Stimulated activated CD4-positive, alpha-beta T cell treated with anti-CD3 and anti-CD28 coated beads, Interleukin-1b, Interleukin-23, amount 100 ng/mL, for 24 hours (primary cell): ENCODE measurements around the gene ERI3.

ENCODE experiments used
- DNase-seq, 4 experiments: peaks; one replicate each; pipeline ENCODE4 v3.0.0-alpha.2; 2020; ENCODE audit warnings: low read depth in 4 of 4, low spot score in 1 of 4

Gene ERI3

DNA sequence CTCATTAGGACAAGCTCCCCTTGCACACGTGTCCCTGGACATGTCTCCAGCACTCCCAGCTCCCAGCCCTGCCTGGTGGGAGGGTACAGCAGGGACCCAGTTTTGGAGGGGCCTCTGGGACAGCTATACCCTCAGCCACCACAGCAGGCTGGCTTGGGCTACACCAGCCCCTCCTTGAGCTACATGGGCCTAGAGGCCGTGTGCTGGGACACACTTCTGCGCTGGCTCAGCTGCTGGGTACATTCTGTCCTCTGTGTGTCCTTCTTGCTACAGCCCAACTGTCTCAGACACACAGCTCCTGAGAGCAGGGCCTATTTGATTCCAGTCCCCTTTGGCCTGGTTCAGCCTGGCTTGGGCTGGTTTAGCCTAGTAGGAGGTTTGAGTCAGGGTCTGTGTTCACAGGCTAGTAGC, 115.1 kb downstream of the ERI3 start:
- no peak for DNase-seq

- DNase-seq = no peak
These were observed 115.6 kb downstream of the ERI3 start for GRCh38 chr1:44239331-44239960.

- DNase-seq = no peak
These were observed 116.4 kb downstream of the ERI3 start for GRCh38 chr1:44238660-44239059.

DNA sequence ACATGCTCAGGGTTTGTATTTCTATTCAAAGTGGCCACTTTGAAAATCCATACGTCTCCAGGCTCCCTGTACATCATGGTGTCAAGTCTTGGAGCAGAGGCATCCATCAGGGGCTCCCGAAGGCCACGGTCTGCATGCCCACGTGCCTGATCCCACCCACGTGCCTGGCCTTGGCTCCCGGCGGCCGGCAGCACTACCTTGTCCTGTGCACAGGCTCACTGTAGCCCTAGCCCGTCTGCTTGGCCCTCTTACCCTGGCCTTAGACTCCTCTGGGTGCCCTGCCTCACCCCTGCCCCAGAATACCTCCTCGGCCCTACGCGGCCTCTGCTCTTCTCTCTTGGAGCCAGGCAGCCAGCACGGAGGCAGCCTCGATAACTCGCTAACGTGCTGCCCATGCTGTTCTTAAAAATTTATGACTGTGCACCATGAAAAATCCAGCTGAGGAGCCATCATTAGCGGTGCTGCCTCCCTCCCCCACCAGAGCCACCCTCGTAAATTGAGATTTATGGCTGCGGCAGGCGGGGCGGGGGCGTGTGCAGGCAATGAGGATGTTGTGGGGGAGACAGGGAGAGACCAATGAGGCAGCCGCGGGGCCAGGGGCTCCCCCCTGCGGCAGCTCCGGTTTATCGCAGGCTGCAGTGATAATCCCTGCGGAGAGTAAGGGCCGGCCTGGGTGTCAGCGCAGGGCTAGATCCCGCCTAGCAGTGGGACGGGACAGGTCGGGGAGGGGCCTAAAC, 117.2 kb downstream of the ERI3 start:
- peak in 2 of 4 experiments; percentile 17 to 20 for DNase-seq

- no peak for DNase-seq
These were observed 118.4 kb downstream of the ERI3 start for GRCh38 chr1:44236490-44237272.

DNA sequence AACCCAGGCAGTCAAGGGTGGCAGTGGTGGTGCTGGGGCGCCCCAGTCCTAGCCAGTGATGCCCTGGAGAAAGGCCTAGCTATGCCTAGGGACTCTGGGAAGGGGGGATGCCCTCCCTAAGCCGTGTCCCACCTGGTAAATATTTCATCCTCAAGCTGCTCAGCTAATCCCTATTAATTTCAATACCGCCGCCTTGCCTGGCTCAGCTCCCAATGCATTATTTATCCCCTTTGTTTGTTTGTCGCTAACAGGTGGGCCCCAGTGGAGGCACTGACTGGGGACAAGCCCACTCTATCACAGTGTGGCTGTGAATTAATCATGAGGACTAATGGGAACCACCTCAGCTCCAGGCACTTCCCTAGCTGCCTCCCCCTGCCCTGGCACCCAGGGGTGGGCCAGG, 119.2 kb downstream of the ERI3 start:
- DNase-seq = no peak

DNA sequence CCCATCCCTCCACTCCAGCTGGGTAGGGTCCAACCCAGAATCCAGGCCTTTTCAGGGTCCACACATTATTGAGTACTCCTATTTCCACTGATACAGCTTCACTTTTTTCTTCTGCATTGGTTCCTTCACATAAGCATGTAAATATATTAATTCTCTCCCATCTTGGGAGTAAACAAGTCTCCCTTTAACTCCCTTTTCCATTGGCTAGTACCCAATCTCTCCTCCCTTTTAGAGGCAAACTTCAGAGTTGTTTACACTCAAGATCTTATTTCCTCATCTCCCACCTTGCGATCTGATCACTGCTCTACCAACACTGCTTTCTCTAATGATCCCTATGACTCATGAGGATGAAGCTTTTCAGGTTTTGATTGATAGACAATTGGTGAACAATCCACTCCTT, 121.5 kb downstream of the ERI3 start:
- DNase-seq = no peak

DNA sequence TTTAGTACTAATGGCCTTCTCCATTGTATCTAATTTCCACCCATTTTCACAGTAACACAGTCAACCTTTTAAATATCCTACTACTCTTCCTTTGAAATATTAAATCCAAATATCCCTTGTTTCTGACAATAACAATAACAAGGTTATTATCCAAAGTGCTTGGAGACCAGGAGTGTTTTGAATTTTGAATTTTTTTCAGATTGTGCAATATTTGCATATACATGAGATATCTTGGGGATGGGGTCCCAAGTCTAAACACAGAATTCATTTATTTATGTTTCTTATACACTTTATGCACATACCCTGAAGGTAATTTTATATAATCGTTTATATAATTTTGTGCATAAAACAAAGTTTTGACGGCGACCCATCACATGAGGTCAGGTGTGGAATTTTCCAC, 124.3 kb downstream of the ERI3 start:
- no peak for DNase-seq

GRCh38 chr1:44229435-44230167, 125.5 kb downstream of the ERI3 start:
- DNase-seq = no peak

DNA sequence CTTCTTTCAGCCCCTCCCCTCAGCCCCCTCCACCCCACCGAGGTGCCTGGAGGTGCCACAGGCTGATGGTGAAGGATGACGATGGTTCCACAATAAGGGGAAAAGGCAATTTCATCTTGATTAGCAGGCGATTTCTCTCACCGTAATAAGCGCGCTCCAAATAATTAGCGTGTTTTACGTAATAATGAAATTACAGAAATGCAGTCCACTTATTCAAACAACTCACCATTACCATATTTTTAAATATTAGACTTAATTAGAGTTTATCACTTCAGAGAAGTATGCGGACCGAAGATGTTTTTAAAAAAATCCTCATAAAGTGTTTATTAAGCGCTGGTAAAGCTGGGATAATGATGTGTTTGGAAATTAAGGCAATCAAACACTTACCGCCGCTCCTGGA, 126.8 kb downstream of the ERI3 start:
- DNase-seq = no peak

GRCh38 chr1:44227211-44227610, 127.8 kb downstream of the ERI3 start:
- DNase-seq = no peak

DNA sequence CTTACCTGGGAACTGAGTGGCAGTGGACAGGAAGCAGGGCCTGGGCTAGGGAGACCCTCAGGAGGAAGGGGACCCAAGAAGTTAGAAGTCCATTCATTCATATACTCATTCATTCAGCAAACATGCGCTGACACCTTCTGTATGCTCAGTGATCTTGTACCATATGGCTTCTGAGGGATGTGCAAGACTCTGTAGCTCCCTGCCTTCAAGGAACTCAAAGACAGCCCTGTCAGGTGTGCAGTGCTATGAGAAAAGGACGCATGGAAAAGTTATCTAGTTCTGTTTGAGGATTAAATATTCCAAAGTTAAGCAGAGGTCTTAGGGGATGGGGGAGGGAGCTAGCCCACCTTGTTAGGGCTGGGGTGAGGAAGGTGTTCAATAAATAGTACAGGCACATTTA, 129.3 kb downstream of the ERI3 start:
- no peak for DNase-seq

- DNase-seq = no peak
These were observed 131.9 kb downstream of the ERI3 start for GRCh38 chr1:44223187-44223610.

- no peak for DNase-seq
These were observed 132.5 kb downstream of the ERI3 start for GRCh38 chr1:44222397-44223186.

GRCh38 chr1:44221769-44222168, 133.3 kb downstream of the ERI3 start:
- no peak for DNase-seq

DNA sequence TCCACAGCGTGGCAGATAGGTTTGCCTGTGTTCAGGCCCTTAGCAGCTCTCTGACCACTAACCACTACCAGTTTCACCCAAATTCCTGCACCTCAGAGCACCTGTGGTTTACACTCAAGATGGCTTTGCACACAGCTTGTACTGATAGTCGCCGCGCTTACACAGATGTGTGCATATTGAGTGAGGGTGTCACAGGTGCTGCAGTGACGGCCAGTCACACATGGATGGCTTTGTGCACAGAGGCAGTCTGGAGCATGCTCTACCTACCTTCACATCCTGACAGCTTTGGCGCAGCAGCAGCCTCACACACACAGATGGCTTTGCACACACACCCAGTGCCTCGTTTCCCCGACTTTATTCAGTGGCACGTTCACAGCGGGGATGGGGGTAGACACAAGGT, 134.3 kb downstream of the ERI3 start:
- no peak for DNase-seq

- DNase-seq = no peak
These were observed 134.9 kb downstream of the ERI3 start for GRCh38 chr1:44220001-44220751.

- DNase-seq = no peak
These were observed 135.8 kb downstream of the ERI3 start for GRCh38 chr1:44219301-44219626.

- DNase-seq = no peak
These were observed 136.4 kb downstream of the ERI3 start for GRCh38 chr1:44218503-44219300.
